Activated naive CD4-positive, alpha-beta T cell (primary cell): ENCODE data around the gene SUSD6.
"Not testable (repeated sequence)": the region's sequence is repeated elsewhere in the genome, so short reads cannot be mapped to it uniquely, and the experiment has no call there.

Source experiments
- DNase-seq, 4 experiments: peaks; one replicate each; lab custom pipeline; 2025; lab: John Stamatoyannopoulos, UW

SUSD6 gene

GRCh38 chr14:69695322-69696203, 84.2 kb downstream of the SUSD6 start:
- DNase-seq: no peak

GRCh38 chr14:69696204-69696527, 84.8 kb downstream of the SUSD6 start:
- DNase-seq: no peak

GRCh38 chr14:69696633-69697557, 85.5 kb downstream of the SUSD6 start:
- DNase-seq: no peak

- DNase-seq: no peak
Measured at GRCh38 chr14:69698572-69698971, 87.2 kb downstream of the SUSD6 start.

- not testable (repeated sequence) for DNase-seq
Measured at GRCh38 chr14:69699243-69699642, 87.8 kb downstream of the SUSD6 start.

GRCh38 chr14:69699748-69700303, 88.4 kb downstream of the SUSD6 start:
- no peak for DNase-seq

GRCh38 chr14:69700575-69700974, 89.2 kb downstream of the SUSD6 start:
- DNase-seq: no peak

- no peak for DNase-seq
Measured at GRCh38 chr14:69701291-69701690, 89.9 kb downstream of the SUSD6 start.

GRCh38 chr14:69701857-69702256, 90.5 kb downstream of the SUSD6 start:
- DNase-seq: no peak

GRCh38 chr14:69703047-69704039, 91.9 kb downstream of the SUSD6 start:
- DNase-seq: no peak

GRCh38 chr14:69704319-69704718, 92.9 kb downstream of the SUSD6 start:
- no peak for DNase-seq

- no peak for DNase-seq
Measured at GRCh38 chr14:69705706-69706105, 94.3 kb downstream of the SUSD6 start.

GRCh38 chr14:69708049-69708448, 96.7 kb downstream of the SUSD6 start:
- DNase-seq: no peak

- peak in 1 of 4 experiments; percentile 12 for DNase-seq
Measured at GRCh38 chr14:69708586-69709560, 97.5 kb downstream of the SUSD6 start.

- no peak for DNase-seq
Measured at GRCh38 chr14:69710378-69710777, 99.0 kb downstream of the SUSD6 start.

- DNase-seq: no peak
Measured at GRCh38 chr14:69711065-69711464, 99.7 kb downstream of the SUSD6 start.

- no peak for DNase-seq
Measured at GRCh38 chr14:69711477-69711876, 100.1 kb downstream of the SUSD6 start.

GRCh38 chr14:69711881-69712560, 100.6 kb downstream of the SUSD6 start:
- no peak for DNase-seq

- DNase-seq: no peak
Measured at GRCh38 chr14:69712599-69713088, 101.2 kb downstream of the SUSD6 start.
